ENCODE results near the gene WNT6.
"Not testable (repeated sequence)": the region's sequence is repeated elsewhere in the genome, so short reads cannot be mapped to it uniquely, and the experiment has no call there.

The WNT6 gene

GRCh38 chr2:218831378-218831990, 28.1 kb upstream of the WNT6 start, which contains the start of gene PRKAG3:
TSS of gene PRKAG3 (minus strand) at chr2:218831803.
- no peak for DNase-seq

GRCh38 chr2:218832081-218832480, 27.5 kb upstream of the WNT6 start:
- no peak for DNase-seq

GRCh38 chr2:218832520-218832919, 27.1 kb upstream of the WNT6 start:
- DNase-seq, result no peak

GRCh38 chr2:218833023-218833609, 26.5 kb upstream of the WNT6 start:
- DNase-seq, result no peak

GRCh38 chr2:218834685-218835084, 24.9 kb upstream of the WNT6 start:
- DNase-seq, result no peak

GRCh38 chr2:218837495-218837894, 22.1 kb upstream of the WNT6 start:
- no peak for DNase-seq

GRCh38 chr2:218839430-218839829, 20.2 kb upstream of the WNT6 start:
- no peak for DNase-seq

GRCh38 chr2:218839888-218840287, 19.7 kb upstream of the WNT6 start:
- no peak for DNase-seq

GRCh38 chr2:218844334-218844733, 15.3 kb upstream of the WNT6 start:
- not testable (repeated sequence) for DNase-seq

GRCh38 chr2:218846963-218847362, 12.6 kb upstream of the WNT6 start:
- DNase-seq, result not testable (repeated sequence)

- DNase-seq, result no peak
Measured at GRCh38 chr2:218849721-218850120, 9.9 kb upstream of the WNT6 start.

GRCh38 chr2:218850796-218851195, 8.8 kb upstream of the WNT6 start:
- no peak for DNase-seq

GRCh38 chr2:218851286-218851685, 8.3 kb upstream of the WNT6 start:
- DNase-seq, result no peak

GRCh38 chr2:218852911-218853667, 6.5 kb upstream of the WNT6 start:
- DNase-seq, result peak; percentile 29 to 75

- DNase-seq, result no peak
Measured at GRCh38 chr2:218853766-218854165, 5.8 kb upstream of the WNT6 start.

GRCh38 chr2:218854860-218855259, 4.7 kb upstream of the WNT6 start:
- no peak for DNase-seq

- DNase-seq, result no peak
Measured at GRCh38 chr2:218855305-218856166, 4.1 kb upstream of the WNT6 start.

GRCh38 chr2:218856167-218856895, 3.3 kb upstream of the WNT6 start:
- DNase-seq, result no peak

- DNase-seq, result no peak
Measured at GRCh38 chr2:218856896-218857243, 2.7 kb upstream of the WNT6 start.

- DNase-seq, result no peak
Measured at GRCh38 chr2:218857371-218858137, 2.1 kb upstream of the WNT6 start.

- no peak for DNase-seq
Measured at GRCh38 chr2:218858138-218858445, 1.5 kb upstream of the WNT6 start.

Measured in NCI-H526 (cell line).